CD4-positive, alpha-beta T cell treated with Interleukin-10 for 1 hour (primary cell): Measurements from ENCODE around the gene MTF1.
"Not testable (repeated sequence)": the region's sequence is repeated elsewhere in the genome, so short reads cannot be mapped to it uniquely, and the experiment has no call there.

Experiments
- DNase-seq: peaks from one replicate; pipeline ENCODE4 v3.0.0-alpha.2; 2020

MTF1 gene

DNA sequence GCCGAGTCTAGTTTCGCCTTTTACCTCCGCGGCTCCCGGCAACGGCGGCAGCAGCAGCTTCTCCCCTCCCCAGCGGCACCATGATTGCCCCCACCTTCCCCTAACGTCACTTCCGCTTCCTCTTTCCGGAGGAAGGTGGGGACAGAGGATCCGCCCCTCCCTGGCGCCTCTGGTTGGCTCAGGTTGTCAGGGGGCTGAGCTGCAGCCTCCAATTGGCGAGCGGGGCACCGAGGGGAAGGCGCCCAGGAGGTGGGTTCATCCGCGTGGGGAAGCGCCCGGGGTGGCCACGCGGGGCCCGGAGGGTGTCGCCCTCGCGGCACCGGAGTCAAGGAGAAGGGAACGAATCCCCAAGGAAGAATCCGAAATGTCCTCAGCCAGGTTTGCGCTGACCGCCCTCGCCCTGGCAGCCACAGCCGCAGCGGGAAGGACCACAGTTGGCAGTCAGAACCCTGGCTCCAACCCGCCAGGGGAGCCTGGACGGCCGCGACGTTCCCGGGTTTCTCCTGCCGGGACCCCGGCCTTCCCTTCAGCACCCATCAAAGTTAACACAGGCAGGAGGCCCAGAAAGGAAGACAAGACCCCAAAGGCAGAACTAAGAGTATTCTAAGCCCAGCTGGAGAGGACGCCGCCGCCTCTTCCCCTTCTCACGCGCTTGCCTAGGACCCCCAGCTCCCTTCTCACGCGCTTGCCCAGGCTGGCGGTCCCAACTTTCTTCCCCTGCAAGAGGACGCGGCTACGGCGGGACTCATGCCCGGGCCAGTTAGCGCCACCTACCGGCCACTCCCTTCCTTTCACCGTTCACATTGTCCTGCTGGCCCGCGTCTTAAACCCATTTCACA, at the start of gene MTF1:
Gene MTF1, minus strand, starts transcription at position 86 of the 839 bp plus-strand sequence. CDS start 1,934 bp downstream, outside the sequence.
- peak; percentile 97 for DNase-seq

DNA sequence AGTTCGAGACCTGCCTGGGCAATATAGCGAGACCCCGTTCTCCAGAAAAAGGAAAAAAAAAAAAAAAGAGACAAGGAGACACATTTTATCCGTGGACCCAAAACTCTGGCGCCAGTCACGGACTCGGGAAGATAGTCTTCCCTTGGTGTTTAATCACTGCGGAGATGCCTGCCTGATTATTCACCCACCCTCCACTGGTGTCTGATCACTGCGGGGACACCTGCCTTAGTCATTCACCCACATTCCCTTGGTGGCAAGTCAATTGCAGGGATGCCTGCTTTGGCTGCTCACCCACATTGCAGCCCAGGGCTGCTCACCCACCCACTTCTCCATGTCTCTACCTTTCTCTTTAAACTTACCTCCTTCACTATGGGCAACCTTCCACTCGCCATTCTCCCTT, 49.1 kb upstream of the MTF1 start:
- not testable (repeated sequence) for DNase-seq

DNA sequence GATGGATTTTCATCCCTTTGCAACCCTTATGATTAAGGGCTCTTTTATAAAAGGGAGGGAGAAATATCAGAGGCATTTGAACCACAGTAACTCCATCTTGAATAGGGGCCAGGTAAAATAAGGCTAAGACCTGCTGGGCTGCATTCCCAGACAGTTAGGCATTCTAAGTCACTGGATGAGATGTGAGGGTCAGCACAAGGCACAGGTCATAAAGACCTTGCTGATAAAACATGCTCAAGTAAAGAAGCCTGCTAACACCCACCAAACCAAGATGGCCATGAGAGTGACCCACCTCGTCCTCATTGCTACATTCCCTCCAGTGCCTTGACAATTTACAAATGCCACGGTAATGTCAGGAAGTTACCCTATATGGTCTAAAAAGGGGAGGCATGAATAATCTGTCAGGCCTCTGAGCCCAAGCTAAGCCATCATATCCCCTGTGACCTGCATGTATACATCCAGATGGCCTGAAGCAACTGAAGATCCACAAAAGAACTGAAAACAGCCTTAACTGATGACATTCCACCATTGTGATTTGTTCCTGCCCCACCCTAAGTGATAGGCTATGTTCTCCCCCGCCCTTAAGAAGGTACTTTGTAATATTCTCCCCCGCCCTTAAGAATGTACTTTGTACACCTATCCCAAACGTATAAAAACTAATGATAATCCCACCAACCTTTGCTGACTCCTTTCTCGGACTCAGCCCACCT, 48.2 kb upstream of the MTF1 start:
- DNase-seq = not testable (repeated sequence)

DNA sequence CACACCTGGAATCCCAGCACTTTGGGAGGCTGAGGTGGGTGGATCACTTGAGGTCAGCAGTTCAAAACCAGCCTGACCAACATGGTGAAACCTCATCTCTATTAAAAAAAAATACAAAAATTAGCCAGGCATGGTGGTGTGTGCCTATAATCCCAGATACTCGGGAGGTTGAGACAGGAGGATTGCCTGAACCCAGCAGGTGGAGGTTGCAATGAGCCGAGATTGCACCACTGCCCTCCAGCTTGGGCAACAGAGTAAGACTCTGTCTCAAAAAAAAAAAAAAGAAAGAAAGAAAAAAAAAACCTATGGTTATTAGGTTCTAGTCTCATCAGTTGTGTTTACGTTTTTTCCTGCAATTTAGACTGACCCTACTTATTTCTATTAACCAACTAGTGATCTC, 47.2 kb upstream of the MTF1 start:
- DNase-seq = not testable (repeated sequence)

DNA sequence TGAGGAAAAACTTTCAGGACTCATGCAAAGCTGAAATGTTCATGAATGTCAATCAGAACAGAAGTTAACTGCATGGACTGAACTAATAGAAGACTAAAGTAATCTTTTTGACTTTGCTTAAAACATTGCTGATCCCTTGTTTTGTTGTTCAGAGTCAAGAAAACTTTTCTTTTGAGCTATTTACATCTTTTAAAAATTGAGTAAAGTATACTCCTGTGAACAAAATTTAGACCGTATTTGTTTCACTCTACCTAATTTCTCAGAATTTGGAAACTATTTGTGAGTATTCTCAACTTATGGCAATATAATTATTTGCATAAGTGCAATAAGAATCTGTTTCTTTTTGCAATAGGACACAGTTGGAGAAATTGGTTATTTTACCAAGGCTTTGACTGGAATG, 46.3 kb upstream of the MTF1 start:
- DNase-seq = no peak

DNA sequence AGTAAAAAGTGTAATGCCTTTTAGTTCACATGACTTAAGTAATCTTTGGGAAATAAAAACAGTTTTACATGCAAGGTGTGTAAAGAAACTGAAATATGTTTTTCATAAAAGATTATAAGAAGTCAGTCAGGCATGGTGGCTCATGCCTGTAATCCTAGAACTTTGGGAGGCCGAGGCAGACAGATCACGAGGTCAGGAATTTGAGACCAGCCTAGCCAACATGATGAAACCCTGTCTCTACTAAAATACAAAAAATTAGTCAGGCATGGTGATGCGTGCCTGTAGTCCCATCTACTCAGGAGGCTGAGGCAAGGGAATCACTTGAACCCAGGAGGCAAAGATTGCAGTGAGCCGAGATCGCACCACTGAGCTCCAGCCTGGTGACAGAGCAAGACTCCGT, 44.5 kb upstream of the MTF1 start:
- DNase-seq = not testable (repeated sequence)

DNA sequence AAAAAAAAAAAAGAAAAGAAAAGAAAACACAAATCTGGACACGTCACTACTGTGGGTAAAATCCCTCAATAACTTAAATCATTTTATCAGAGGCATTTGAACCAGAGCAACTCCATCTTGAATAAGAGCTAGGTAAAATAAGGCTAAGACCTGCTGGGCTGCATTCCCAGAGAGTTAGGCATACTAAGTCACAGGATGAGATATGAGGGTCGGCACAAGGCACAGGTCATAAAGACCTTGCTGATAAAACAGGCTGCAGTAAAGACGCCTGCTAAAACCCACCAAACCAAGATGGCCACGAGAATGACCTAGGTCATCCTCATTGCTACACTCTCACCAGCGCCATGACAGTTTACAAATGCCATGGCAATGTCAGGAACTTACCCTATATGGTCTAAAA, 43.6 kb upstream of the MTF1 start:
- DNase-seq = no peak

DNA sequence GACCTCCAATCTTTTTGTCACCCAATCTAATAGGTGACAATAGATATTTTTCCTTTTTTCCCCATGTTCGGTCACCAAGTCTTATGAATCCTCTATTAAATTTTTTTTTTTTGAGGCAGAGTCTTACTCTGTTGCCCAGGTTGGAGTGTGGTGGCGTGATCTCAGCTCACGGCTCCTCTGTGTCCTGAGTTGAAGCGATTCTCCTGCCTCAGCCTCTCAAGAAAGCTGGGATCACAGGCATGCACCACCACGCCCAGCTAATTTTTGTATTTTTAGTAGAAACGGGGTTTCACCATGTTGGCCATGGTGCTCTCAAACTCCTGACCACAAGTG, 42.5 kb upstream of the MTF1 start:
- no peak for DNase-seq

DNA sequence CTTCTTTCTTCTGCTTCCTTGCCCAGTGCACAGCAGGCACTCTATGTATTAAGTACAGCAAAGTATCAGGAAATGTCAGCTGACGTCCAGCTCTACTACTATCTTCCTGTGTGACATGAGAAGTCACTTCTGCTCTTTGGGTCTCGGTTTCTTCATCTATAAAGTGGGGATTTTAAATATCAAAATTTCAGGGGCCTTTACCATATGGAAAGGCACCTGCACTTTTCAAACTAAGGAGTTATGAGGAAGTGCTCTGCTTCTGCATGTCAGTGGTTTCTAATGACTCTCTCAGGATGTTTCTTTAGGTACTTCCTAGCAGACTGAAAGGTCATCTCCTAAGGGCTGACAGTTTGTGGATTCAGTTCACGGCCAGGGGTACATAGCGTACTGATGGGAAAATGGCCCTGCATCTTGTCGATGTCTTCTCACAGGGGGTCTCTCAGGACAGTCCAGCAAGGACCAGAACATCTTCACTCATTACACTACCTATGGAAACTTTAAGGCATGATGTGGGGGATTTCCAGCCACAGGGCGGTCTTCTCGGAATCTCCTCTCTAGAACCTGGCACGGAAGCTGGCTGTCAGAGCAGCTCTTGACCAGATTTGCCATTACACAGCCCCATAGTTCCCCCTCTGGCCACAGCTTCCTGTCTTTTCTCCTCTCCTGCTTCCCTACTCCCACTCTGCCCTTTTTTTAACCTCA, 42.0 kb upstream of the MTF1 start:
- peak; percentile 2 for DNase-seq

DNA sequence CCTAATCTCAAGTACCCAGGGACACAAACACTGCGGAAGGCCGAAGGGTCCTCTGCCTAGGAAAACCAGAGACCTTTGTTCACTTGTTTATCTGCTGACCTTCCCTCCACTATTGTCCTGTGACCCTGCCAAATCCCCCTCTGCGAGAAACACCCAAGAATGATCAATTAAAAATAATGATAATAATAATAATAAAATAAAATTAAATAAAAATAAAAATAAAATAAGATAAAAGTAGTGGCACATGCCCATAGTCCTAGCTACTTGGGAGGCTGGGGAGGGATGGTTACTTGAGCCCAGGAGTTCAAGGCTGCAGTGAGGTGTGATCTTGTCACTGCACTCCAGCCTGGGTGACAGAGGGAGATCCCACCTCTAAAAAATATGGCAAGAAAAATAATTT, 38.2 kb upstream of the MTF1 start:
- not testable (repeated sequence) for DNase-seq

DNA sequence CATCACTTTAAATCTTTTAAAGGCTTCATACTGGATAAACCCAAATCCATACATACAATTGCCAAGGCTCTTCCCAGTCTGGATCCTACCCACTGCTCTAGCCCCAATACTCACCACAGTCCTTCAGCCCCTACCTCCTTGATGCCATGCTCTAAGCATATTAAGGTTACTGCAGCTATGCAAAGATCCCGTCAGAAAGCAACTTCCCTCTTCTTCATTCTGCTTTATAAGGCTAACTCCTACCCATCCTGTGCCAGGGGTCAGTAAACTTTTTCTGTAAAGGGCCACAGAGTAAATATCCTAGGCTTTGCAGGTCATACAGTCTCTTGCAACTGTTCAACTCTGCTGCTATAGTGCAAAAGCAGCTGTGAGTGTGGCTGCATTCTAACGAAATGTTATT, 34.3 kb upstream of the MTF1 start:
- no peak for DNase-seq

DNA sequence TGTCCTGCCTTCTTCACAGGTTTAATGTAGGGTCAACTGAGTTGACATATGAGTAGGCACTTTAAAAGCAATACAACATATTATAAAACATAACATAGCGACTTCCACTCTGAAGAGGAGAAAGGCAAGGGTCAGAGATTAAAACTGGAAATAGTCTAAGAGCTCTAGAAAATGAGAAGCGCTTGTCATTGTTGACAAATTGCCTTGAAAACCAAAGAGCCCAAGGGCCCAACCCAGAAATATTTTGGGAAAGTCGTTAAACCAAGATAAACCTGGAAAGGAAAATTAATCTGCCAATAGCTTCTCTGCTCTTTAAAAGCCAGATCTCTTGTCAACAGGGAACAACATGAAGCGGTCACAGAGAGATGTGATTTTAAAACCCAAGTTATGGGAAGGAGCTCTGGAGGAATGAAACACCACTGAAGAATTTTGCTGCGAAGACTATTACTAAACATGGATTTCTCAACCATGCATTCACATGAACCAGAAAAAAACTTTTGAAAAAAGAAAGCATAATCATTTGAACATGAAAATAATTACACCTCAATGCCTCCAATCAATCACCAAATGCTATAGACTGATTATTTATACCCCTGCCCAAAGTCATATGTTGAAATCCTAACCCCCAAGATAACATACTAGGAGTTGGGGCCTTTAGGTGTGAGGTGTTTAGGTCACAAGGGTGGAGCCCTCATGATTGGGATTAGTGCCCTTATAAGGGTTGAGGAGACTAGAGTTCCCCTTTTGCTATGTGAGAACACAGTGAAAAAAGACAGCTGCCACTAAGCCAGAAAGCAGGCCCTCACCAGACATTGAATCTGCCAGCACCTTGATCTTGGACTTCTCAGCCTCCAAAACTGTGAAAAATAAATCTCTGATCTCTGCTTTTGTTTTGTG, 33.0 kb upstream of the MTF1 start:
- no peak for DNase-seq

DNA sequence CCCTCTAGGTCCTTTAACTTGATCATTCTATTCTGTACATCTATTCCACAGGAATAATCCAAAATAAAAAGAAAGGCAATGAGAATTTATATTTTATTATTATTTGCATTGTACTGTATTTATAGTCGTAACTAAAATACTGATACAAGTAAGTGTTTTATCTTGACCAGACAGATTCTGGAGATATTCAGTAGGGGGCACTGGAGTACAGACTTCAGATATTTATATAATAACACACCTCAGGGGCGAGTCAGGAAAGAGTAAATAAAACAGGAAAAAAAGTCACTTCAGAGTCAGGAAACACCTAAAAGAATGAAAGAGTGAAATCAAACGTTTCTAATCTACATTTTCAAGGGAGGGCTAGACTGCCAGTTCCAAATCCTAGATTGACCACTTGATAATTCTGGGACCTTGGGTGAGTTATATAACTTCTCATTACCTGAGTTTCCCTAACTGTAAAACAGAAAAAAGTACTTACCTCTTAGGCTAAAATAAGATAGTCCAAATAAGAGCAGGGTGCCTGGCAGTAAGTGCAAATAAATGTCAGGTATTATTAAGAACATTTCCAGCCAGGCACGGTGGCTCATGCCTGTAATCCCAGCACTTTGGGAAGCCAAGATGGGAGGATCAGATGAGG, 31.1 kb upstream of the MTF1 start:
- peak; percentile 58 for DNase-seq

DNA sequence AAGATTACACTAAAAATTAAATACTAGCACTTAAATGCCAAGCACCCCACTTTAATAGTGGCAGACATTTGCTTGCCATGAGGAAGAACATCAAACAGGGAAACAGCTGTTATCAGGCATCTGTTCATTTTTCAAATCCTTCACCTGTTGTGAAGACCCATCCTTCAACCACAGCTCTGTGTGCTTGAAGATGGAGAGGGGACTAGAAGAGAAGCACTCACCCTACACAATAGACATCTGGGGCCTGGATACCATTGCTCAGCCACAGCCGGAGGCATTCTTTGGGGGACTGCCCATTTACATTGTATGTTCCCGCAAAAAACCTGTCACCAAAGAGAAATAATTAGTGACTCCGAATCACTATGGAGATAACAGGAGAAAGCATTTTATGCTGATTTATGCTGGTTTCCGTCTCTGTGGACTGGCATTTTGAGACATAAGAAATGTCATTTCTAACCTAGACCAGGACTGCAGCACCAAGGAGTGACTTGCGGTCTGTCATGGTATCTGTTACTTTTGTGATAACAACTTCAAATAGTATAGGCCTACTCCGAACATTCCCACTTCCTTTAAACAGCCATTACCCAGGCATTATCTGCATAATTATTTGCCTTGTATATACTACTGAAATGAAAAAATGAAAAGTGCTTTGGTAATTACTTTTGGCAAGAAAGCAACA, 28.8 kb upstream of the MTF1 start:
- DNase-seq = no peak

DNA sequence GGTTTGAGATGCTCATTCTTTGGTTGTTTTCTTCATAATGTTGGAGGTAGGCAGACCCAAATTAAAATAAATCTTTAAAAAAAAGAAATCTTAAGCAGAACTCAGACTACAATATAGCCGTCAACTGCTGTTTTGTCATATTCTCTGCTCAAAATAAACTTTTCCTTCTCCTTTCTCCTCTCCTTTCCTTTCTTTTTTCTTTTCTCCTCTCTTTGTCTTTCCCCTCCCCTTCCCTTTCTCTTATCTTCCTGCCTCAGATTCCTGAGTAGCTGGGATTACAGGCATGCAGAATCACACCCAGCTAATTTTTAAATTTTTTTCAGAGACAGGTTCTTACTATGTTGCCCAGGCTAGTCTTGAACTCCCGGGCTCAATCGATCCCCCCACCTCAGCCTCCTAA, 24.8 kb upstream of the MTF1 start:
- DNase-seq = no peak

DNA sequence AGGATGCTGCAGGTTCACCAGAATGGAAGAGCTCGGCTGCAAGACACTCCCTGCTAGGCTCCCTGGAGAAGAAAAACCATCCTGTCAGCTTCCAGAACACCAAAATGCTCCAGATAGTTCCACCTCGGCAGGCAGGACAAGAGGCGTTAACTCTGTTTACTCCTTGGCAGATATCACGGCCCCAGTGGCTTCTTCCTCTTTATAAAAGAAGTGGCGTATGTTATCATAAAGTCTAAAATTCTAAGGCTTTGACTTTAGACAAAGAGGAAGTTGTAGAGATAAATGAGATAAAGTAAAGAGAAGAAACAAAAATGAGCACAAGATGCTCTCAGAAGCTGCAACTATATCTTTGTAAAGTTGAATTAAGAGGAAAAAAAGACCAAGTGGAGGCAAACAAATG, 24.3 kb upstream of the MTF1 start:
- no peak for DNase-seq

DNA sequence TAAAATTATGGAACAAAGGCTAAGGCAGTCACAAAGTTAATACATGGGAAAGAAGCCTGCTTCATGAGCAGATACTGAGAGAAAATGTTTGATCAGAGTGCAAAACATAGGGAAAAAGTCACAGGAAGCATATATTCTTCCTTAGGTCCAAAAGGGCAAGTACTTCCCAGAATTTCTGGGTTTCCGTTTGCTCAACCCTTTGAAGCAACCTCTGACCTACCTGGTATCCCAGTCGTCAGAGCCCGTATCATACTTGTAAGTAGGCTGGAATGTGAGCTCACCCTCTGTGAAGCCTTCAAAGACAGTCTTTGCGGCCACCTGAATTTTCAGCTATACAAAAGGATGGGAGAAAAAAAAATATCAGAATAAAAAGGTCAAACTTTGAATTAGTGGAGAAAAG, 20.5 kb upstream of the MTF1 start:
- DNase-seq = no peak

DNA sequence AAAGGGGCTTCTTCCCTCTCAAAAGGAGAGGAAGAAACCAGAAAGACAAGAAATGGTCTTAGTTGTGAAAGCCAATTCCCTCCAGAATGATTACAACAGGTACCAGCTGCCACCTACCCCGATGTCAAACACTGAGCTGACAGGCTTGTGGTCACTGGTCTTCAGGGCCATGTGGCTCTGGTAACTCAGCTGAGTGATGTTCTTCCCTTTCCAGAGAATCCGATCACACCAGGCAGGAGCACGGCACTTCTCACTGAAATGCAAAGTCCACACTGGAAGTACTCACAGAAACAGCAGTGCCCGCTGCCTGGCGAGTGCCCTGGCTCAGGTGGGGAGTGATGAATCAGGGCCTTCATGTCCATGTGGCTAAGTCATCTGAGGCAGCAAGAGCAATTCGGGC, 18.7 kb upstream of the MTF1 start:
- DNase-seq = no peak

DNA sequence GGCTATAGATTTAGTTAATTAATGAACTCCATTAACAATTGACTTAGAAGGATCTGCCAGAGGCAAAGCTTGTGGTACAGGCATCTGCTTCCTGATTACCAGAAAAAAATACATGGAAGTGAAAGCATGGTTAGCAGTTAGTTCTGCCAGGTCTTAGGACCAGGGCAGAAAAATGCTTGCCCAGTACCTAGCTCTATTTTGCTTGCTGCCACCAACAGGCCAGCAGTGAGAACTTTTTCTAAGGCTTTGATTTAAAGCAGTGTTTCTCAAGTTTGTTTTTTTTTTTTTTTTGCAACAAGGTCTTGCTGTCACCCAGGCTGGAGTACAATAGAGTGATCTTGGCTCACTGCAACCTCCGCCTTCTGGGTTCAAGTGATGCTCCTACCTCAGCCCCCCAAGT, 16.4 kb upstream of the MTF1 start:
- DNase-seq = no peak

DNA sequence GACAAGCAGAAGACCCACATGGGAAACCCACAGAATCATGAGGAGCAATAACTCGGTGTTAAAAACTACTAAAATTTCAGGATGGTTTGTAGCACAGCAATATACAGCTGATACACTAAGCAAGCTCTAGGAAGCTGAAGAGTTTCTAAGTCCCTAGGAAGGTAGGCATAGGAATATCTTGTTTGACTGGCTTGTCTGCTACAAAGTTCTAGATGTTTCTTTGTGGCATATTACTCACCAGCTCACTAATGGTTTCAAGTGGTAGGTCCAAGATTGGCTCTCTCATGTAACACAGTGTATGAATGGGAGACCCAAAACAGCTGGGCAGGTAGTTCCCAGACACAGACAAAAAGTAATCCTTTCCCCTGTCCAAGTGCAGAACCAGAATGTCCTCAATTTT, 13.3 kb upstream of the MTF1 start:
- no peak for DNase-seq

DNA sequence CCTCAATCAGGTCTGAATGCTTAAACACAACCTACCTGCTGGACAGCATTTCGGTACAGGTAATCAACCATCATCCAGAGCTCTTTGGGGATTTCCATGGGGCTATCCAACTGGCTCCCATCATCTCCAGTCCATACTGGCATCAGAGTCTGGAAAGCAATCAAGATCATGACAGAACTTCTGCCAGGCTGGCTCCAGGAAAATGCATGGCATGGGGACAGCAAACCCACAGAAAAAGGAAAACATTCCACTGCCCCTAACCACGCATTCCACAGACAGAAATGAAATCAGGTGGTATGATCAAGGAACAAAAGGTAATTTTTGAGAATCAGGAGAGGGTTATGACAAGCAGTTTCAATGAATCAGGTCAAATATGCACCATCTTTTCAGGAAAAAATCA, 9.1 kb upstream of the MTF1 start:
- DNase-seq = no peak

DNA sequence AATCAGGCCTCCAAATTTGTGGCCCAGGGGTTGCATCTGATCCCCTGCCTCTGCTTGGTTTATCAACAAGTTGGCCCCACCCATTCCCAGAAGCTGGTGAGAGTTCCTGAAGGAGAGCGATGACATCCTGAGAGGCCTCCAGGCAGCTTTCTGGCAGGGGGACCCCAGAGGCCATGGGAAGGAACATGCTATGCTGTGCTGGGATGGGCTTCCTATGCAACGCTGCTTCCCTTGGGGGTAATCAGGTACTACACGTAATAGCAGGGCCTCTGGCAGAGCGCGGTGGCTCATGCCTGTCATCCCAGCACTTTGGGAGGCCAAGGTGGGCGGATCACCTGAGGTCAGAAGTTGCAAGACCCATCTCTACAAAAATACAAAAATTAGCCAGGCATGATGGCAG, 8.4 kb upstream of the MTF1 start:
- no peak for DNase-seq
